Measurements from ENCODE around the gene NT5DC3.
"Not testable (repeated sequence)": the region's sequence is repeated elsewhere in the genome, so short reads cannot be mapped to it uniquely, and the experiment has no call there.

Gene NT5DC3

DNA sequence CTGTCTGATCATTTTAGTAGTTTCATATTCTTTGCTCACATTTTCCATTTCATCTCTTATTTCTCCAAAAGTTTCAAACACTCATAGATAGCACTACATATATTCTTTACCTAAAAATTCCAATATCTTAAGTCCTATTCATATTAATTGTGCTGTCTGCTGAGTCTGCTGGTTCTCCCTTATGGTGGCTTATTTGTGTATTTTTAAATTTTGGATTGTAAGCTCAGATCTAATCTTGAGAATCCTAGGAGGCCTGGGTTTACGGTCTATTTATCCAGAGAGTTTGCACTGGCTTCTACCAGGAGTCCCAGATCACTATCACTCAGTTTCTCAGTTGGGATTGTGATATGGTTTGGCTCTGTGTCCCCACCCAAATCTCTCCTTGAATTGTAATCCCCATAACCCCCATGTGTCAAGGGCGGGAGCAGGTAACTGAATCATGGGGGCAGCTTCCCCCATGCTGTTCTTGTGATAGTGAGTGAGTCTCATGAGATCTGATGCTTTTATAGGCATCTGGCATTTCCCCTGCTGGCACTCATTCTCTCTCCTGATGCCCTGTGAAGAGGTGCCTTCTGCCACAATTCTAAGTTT lies 10.2 kb downstream of the NT5DC3 start:
- DNase-seq = no peak

DNA sequence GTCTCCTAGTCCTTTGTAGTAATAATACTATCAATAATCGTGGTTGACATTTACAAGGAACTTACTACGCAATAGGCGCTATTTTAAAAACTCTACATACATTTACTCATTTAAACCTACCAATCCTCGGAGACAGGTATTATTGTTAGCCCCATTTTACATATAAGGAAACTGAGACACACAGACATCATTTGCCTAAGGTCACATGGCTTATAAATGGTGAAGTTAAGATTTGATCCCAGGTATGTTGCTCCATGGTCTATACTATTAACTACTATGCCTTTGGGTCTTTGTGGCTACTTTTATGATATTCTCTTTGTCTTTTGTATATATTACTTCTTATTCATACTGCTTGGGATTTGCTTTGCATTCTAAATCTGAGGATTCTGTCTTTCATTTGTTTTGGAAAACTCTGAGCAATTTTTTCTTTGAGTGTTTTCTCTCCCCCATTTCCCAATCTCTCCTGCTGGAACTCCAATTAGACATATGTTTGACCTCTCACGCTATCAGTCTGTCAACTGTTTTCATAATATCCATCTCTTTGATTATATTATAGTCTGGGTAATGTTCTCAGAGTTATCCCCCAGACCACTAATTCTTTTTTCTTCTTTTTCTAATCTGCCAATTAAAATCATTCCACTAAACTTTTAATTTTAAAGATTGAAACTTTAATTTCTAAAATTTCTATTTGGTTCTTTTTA lies 10.9 kb downstream of the NT5DC3 start:
- no peak for DNase-seq

DNA sequence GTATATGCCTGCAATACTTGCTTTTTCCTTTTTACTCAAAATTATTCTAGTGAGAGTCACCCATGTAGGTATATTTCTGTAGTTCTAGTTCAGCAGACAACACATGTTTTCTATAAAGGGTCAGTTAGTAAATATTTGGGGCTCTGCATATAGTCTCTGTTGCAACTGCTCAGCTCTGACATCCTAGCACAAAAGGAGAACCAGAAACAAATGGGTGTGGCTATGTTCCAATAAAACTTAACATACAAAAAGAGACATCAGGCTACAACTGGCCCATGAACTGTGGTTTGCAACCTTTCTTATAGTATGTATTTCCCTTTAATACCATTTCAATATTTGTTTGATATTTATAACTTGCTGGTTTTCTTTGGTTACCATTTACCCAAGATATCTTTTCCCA lies 11.9 kb downstream of the NT5DC3 start:
- peak; percentile 53 for DNase-seq

DNA sequence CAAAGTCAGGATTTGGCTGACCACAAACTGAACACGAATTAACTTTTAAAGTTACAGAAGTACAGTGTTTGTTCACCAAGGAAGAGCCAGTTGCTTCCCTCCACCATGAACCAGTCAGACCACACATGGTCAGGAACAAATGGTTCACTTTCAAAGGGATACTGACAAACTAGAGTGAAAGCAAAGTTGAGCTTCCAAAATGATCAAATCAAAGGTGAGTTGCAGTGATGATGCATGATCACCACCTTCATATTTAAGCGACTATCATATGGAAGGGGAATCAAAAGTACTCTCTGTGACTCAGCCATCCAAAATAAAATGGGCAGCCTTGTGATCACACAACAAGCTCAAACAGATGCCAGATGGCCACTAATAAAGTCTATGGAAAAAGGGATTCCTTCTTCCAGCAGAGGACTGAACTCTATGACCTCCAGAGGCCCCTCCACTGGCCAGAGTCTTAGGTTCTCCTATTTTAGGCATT lies 13.1 kb downstream of the NT5DC3 start:
- peak; percentile 26 for DNase-seq

DNA sequence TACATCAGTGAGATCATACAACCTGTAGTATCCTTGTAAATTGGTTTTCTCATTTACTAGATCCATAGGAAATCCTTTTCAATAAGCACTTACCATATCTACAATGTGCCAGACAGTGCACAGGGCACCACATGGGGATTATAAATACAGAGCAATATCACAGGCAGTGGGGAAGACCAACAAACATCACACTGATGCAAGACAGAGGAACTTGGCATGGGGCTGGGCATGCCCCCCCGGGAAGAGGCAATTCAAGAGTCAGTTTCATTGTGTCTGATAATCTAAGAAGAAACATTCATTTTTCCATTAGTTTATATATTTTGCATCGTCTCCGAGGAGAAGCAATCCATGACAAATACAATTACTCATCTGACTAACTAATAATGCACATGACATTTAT lies 16.2 kb downstream of the NT5DC3 start:
- no peak for DNase-seq

DNA sequence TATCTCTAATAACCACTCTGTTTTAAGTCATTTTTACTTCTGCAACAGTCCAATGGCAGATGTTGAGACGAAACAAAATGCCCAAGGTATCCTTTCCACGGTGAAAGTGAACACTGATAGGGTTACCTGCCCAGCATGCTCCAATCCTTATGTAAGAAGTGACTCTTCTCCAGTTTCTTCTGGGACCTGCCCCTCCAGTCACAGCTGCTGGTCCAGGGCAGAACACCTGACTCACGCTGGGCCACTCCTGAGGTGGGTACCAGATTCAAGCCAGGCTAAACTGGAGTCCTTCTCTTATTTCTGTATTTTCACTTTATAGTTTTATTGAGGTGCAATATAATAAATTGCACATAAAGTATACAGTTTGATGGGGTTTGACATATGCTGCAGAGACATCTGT lies 16.7 kb downstream of the NT5DC3 start:
- no peak for DNase-seq

DNA sequence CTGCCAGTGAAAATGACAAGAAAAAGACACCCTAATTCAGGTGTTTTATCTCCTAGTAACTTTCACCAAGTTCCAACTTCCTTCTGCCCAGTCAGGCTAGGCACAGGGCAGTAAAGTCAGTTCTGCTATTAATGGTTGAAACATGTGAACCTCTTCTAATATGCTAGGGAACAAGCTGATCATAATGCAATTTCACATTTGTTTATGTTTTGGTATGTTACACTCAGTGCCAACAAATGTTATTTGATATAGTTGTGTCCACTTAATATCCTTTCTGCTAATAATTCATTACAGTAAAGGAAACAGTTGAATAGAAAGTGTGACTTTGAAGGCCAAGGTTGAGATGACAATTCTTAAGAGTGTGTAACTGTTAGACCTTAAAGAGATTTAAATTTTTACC lies 17.2 kb downstream of the NT5DC3 start:
- no peak for DNase-seq

DNA sequence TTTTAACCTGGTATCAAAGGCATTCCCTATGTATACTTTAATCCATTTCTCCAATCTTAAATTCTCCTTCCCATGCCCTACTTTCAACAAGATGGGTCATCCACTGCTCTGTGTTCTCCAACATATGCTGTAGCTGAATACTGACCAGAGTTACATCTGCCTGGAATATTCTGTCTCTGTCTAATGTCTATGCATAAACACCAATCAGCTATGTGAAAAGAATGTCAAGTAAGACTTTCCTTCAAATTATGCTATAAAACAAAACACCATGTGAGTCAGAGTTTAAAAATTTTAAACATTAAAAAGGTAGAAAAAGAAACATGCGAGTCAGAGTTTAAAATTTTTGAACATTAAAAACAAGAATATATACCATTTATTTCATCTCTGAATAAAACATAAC lies 19.3 kb downstream of the NT5DC3 start:
- DNase-seq = no peak

DNA sequence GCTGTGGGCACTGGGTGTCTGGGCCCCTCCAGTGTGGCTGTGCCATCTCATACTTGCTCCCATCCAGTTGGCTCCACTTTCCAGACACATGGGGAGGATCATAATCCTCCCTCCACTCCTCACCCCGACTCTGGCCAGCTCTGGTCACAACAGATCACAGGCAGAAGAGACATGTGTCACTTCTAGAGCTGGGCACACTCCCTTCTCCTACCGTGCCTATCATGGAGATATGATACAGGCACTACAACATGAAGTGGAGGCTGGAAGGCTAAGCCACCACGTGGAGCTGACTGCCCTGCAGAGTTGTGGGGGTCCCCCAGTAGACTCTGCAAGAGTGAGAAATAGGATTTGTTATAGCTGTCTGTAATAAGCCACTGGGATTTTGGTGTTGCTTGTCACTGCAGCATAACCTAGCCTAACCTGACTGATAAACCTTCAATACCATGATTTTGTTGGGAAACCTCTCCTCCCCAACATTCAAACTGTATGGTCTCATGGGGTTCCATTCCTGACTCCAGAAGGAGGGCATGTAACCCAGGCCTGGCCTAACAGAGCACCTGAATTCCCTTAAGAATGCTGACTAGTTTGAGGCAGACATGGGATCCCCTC lies 20.0 kb downstream of the NT5DC3 start:
- no peak for DNase-seq

DNA sequence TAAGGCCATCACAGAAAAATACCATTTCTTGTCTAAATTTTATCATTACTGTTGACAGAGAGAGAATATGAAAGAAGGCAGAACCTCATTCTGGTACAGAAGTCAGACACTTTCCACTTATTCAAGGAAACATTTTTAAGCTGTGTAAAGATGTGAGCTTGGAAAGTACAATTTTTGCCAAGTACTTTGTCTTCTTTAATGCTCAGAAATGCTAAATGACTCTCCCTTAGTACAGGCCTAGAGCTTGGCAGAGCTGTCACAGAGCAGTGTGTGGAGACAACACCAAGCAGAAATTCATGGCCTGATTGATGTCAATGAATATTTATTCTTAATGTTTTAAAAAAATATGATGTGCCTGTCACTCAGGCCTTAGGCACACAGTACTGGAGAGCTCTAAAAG lies 20.7 kb downstream of the NT5DC3 start:
- DNase-seq = no peak

DNA sequence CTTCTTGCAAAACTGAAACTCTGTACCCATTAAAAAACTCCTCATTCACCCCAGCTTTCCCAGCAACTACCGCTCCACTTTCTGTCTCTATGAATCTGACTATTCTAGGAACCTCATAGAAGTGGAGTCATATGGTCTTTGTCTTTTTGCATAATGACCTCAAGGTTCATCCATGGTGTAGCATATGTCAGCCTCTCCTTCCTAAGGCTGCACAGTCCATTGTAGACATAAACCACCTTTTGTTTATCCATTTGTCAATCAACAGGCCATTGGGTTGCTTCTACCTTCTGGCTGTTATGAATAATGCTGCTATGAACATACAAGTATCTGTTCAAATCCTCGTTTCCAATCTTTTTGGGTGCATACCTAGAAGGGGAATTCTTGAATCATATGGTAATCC lies 21.1 kb downstream of the NT5DC3 start:
- DNase-seq = no peak

DNA sequence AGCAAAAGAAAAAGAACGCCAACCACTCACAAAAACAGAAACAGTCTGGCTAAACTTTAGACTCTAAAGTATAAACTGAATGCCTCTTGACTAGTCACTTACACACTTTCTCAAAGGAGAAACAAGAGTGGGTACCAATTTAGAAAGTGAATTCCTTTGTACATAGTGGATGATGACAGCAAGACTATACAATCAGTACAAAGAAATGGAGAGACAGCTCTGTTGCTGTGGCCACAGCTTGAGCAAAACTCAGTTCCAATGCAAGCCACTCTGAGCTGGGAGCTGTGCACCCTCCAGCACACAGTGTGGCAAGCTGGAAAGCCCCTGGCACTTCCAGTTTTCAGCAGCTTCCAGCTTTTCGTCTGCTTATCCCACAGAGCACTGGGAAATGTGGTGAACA lies 21.7 kb downstream of the NT5DC3 start:
- DNase-seq = no peak

DNA sequence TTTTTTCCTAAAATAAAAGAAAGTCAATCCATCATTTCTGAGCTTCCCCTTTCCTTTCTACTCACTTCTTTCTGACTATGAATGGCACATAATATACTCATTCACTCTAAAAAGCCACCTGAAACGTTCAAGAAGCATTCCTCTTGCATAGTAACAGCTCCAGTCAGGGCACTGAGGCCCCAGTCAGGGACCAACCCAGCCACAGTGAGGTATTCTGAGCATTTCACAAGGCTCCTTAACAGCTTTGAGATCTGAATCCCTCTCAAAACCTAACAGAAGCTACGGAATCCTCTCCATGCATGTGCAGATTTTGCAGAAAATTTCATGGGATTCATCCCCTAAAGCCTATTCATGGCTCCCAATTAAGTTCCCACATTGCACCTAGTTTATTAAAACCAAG lies 23.2 kb downstream of the NT5DC3 start:
- DNase-seq = no peak

DNA sequence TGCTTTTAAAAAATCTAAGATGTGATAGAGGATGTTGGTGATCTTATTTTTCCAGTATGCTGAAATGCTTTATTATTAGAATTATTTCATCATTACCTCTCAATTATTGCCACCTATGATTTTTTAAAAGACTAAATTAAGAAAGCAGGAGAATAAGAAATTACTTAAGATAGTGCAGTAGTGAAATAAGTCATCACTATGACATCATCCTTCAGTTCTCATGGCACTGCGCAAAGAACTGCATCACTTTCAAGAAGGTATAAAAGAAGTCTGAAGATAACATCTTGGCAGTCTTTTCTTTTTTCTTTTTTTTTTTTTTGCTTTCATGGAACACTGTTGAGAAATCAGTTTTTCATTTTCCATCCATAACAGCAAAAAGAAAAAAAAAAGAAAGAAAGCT lies 24.4 kb downstream of the NT5DC3 start:
- DNase-seq = no peak

DNA sequence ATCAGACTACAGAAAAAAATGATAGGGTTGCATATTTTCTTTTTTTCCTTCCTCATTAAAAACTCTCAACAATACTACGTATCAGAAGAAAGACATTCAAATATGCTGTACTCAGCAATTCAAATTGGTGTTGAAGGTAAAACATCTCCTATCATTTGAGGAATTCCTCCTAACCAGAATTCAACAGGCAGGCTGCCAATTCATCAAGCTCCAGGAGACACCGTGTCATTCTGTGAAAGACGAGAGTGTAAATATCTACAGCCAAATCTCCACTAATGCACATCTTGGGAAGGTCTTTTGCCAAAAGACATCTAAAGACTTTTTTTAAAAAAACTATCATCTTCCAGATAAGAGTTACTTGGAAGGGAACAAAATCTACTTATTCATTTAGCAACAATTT lies 26.6 kb downstream of the NT5DC3 start:
- no peak for DNase-seq

DNA sequence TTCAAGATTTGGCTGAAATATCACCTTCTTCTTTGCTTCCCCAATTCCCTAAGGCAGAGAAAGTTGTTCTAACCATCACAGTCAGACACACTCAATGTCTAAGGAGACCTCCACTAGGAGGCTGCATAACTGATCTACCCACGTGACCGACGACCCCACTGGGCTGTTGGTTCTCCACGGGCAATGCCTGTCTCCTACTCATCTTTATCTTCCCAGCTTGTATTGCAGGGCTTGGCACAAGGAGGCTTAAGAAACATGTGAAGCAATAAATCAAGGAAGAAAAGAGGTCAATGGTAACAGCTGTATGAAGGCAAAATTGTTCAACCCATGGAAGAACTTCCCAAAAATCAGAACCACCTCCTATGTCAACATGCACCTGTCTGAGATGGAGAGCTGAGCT lies 27.1 kb downstream of the NT5DC3 start:
- no peak for DNase-seq

DNA sequence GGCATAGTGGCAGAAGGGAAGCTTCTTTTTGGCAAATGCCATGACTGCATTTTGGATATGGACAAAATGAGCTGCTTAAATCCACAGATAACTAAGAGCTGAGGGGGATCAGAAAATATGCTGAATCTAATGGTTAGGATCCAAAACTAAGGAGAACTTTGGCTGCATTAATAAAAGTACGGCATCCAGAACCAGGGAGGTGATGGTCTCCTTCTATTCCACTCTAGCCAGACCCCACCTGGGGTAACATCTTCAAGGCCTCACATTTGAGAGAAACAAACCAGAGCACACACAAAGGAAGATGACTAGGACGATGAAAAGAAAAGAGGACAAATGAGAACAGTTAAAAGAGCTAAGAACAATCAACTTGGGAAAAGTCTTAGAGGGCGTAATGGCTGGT lies 27.6 kb downstream of the NT5DC3 start:
- DNase-seq = no peak

DNA sequence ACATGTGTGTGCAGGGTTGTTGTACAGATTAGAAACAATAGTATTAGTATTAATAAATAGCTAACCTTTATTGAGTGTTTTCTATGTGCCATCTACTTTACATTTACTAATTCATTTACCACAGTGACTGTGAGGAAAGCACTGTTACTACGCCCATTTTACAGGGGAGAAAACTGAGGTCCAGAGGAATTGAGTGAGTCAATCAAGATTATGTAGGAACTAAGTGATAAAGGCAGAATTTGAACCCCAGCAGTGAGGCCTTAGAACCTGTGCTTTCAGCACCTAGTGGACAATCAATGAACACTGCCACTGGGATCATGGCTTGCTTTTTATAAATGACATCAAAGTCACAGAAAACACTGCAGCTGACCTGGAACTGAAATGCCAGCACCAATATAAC lies 28.2 kb downstream of the NT5DC3 start:
- no peak for DNase-seq

DNA sequence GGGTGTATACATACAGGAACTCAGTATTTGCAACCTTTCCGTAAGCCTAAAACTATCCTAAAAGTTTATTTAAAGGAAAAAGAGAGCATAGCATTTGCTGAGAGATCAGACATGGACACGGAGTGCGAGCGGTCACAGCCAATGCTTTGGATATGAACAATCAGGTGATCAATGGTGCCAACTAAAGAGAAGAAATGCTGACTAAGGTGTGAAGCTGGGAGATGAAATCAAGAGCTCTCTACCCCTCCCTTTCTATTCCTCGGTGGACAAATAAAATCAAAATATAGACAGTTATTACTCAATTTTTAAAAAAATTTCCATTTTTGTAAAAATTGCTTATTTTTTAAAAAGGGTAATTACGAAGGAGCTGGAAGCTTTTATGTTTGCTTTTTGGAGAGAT lies 29.2 kb downstream of the NT5DC3 start:
- DNase-seq = no peak

DNA sequence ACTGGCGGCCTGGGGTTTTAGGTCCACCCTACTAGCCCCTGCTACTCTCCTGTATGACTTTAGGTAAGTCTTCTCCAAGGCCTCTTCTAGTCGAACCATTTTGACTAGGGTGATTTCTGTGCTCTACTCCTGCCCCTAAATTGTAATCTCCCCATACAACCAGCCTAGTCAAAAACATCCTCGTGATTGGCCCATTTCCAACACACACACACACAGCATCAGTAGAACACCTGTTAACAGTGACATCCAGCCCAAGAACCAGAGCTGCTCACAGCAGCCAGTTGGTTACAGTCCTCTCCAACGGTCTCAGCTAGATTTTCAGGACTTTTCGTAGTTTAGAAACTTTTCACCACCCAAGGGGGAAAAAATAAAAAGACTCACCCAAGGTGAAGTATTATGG lies 30.9 kb downstream of the NT5DC3 start:
- no peak for DNase-seq

DNA sequence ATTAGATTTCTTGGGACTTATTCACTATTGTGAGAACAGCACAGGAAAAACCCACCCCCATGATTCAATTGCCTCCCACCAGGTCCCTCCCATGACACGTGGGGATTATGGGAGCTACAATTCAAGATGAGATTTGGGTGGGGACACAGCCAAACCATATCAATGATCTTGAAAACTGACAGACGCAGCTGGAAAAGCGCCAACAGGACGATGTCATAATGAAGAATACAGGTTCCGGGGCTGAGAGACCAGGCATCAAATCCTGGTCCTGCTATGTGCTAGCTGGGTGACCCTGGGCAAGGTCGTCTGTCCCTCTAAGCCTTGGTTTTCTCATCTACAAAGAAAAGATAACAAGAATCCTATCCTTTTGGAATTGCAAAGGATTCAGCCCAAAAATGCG lies 31.4 kb downstream of the NT5DC3 start:
- DNase-seq = not testable (repeated sequence)

DNA sequence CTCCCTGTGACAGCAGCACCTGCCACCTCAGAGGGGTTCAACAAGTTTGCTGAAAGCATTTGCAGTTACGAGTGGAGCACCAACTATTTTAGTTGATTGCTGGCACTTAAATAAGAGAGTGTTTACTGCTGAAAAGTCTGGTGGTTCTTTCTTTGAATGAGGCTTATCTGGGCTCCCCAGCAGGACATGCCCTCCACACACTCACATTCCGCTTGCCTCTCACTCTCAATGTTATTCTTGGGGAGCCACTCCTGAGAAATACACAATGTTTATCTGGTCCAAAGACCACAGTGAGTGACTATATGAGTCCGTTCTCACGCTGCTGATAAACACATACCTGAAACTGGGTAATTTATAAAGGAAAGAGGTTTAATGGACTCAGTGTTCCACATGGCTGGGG lies 31.9 kb downstream of the NT5DC3 start:
- DNase-seq = peak; percentile 13

DNA sequence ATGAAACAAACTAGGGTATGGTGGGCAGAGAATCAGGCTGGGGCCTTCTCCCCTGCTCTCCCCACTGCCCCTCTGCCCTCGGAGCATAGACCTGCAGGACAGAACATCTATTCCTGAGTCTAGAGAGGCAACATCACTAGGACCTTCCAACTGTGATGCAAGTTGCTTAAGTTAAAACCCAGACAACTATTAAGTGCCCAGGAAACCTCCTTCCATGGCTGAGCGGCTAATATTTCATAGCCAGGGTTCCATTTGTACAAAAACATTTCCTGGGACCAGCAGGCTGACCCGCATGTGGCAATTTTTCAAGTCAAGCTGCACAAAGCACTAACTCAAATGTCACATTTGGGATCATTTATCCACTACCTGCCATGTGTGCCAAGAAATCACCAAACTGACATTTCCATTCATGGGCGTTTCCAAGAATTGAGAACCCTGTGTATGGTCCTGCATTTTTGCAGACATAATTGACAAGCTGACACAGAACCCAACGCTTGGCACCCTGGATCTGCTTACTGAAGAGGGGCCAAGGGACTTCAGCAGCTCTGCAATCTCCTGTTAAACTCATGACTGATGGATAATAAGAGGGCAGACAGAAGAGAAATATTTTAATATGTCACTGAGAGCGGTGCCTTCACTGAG lies 32.7 kb downstream of the NT5DC3 start:
- no peak for DNase-seq

DNA sequence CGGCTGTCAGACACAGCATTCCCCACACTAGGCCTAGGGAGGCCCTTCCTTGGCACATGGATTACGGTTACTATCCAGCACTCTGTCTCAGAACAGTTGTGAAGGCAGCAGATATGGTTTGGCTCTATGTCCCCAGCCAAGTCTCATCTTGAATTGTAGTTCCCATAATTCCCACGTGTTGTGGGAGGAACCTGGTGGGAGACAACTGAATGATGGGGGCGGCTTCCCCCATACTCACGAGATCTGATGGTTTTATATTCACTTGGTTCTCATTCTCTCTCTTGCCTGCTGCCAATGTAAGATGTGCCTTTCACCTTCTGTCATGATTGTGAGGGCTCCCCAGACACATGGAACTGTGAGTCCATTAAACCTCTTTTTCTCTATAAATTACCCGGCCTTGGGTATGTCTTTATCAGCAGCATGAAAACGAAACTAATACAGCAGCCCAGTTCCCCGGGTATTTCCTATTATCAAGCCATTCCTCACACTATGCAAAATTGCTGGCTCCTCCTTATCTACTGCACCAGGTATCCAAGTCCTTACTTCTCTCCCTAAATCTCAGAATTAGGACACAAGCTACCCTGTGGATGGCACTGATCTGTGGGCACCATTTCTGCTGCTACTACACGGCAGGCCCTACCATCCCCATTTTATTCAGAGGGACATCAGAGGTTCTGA lies 33.3 kb downstream of the NT5DC3 start:
- peak; percentile 75 for DNase-seq

All from OCI-M1 (cell line).